Heart left ventricle (tissue), 13 donors: ENCODE data around the gene EYA4.

ENCODE experiments used
- CTCF ChIP-seq, 12 donors: fragments of 200-600 bp; sonication (generic) in 4 of 12; IDR thresholded peaks; one replicate each; pipeline versions ENCODE4 v1.5.0 to v1.8.0; 2018 to 2022; ENCODE audit warnings: antibody characterized with exemption in 12 of 12, mild to moderate bottlenecking in 5 of 12
- POLR2A ChIP-seq, 2 donors: fragments of 450-650 bp; IDR thresholded peaks; one replicate each; pipeline ENCODE4 v1.6.1; 2017; ENCODE audit warnings: antibody characterized with exemption in 2 of 2, mild to moderate bottlenecking in 2 of 2, moderate library complexity in 2 of 2
- donor health status: ischemic (EF 13 %, LVEDD 7.1; RV severe dilation, severe dysfunction).
- donor health status: DM: no; HTN: yes; CAD: no.
- donor health status: DM: no; HTN: no; CAD: no.
- donor health status: ischemic (EF 25% LVEDD 6.9; RV normal size, moderate dysfunction).
- donor health status: ischemic (EF 25% LVEDD 5.7; RV mildly dilated, moderate dysfunction).
- donor health status: ischemic (EF 35%, LVEDD 5.7; RV mildly dilated, moderate dysfunction).
- donor health status: nonischemic (EF 11% LVEDD 7.7; RV severe dilation, severe dysfunction).
- donor health status: DM: yes; HTN: yes; CAD: no.
- donor health status: PGD.
- donor health status: ischemic (EF 29% LVEDD 5.4; RV normal size, mild dysfunction).
- donor health status: nonischemic (EF 23%, LVEDD 6.1; RV moderate dilation, normal function).

- TF ChIP-seq CTCF (IDR thresholded peaks at IDR 0.05) (no peak), POLR2A (IDR thresholded peaks at IDR 0.05) (no peak)
These were observed 26.9 kb upstream of the EYA4 start for GRCh38 chr6:133214267-133214666.
